Measurements from ENCODE around the gene SDS.
A peak's percentile ranks its signal among the peaks of the same experiment; 100 is the strongest.

The SDS gene

DNA sequence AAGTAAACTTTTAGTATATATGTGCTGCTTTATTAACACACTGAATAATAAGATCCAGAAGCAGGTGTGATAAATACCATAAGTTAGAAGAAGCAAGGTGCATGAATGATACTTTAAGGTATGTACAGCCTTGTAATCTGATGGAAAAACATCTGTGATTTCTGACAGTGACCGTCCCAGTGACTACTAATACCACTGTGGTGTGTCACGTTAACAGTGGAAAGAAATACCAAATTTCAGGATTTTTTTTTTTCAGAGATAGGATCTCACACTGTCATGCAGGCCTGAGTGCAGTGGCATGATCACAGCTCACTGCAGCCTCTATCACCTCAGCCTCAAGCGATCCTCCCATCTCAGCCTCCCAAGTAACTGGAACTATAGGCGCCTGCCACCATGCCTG lies 21.5 kb downstream of the SDS start:
- FAIRE-seq (no peak), DNase-seq (ENCODE audit: insufficient read length, low spot score) (no peak)

DNA sequence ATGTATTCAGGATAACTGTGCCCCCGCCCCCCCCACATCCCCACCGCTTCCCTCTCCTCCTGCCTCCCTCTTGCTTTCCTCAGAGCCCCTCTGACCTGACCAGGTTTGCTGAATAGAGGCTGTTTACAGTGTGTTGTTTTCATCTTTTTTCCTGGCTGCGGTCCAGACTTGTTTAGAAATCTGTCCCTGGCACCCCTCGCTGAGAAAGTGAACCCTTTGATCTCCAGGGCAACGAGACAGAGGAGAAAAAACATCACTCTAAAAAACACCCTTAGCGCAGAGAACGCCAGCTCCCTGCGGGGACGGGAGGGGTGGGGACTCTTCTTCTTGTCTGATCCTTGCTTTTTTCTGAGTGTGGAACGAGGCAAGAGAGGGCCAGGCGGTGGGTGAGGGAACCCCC lies 22.5 kb downstream of the SDS start:
- DNase-seq (ENCODE audit: insufficient read length, low spot score), result no peak
- FAIRE-seq, result no peak

- DNase-seq (ENCODE audit: insufficient read length, low spot score) (no peak), FAIRE-seq (no peak)
Observed at GRCh38 chr12:113378291-113378690, 25.4 kb downstream of the SDS start.

GRCh38 chr12:113374823-113375428 lies 28.8 kb downstream of the SDS start:
- FAIRE-seq (no peak), DNase-seq (ENCODE audit: insufficient read length, low spot score) (no peak)

GRCh38 chr12:113373969-113374368 lies 29.7 kb downstream of the SDS start:
- FAIRE-seq (no peak), DNase-seq (ENCODE audit: insufficient read length, low spot score) (no peak)

DNA sequence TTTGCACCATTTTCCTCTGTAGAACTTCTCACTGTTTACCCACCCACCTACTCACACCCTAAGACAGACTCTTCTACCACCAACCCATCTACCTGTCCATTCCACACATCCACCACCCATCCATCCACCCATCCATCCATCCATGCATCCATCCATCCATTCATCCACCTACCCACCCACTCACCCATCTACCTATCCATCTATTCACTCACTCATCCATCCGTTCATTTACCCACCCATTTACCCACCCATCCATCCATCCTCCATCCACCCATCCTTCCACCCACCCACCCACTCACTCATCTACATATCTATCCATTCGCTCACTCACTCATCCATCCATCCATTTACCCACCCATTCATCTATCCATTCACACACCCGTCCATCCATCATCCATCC lies 30.2 kb downstream of the SDS start:
- no peak for DNase-seq (ENCODE audit: insufficient read length, low spot score)
- peak; percentile 83 for FAIRE-seq

DNA sequence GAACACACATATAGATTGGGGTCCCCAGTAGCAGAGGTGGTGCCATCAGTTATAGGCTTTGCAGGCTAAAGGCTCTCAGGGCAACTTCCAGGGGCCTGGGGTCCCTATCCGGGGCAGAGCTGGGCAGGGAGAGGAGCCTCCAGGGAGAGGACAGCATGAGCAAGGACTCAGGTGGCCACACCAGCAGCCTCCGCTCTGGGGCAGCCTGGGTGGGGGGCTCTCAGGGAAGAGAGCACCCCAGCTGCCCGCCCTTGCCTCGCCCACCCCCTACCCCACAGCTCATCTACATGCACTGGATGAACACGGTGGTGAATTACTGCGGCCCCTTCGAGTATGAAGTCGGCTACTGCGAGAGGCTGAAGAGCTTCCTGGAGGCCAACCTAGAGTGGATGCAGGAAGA lies 31.3 kb downstream of the SDS start:
- FAIRE-seq, result no peak
- DNase-seq (ENCODE audit: insufficient read length, low spot score), result no peak

DNA sequence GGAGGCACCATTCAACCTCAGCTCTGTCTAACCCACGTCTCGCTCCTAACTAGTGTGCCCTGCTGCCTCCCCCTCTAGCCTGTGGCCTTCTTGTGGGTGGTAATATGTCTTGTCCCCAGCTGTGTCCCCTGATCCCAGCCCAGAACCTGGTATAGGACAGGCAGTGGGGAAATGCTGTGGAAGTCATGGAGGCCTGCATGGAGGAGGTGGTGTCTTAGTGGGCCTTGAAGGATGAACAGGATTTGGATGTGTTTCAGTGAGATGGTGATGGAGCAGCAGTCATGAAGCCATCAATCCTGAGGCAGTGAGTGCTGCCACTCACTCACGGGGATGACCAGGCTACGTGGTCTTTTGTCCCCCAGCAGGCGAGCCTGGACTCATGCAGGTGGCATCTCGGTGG lies 31.9 kb downstream of the SDS start:
- DNase-seq (ENCODE audit: insufficient read length, low spot score) (no peak), FAIRE-seq (no peak)

- DNase-seq (ENCODE audit: insufficient read length, low spot score), result no peak
Observed at GRCh38 chr12:113370923-113371682, 32.6 kb downstream of the SDS start.

GRCh38 chr12:113369391-113369985 lies 34.2 kb downstream of the SDS start:
- FAIRE-seq, result no peak
- DNase-seq (ENCODE audit: insufficient read length, low spot score), result no peak

More at GRCh38 chr12:113370923-113371682, 32.6 kb downstream of the SDS start:
- FAIRE-seq, result no peak

- FAIRE-seq, result no peak
- no peak for DNase-seq (ENCODE audit: insufficient read length, low spot score)
Observed at GRCh38 chr12:113368331-113368730, 35.4 kb downstream of the SDS start.

- FAIRE-seq, result no peak
Observed at GRCh38 chr12:113366827-113367226, 36.9 kb downstream of the SDS start.

GRCh38 chr12:113365639-113366395 lies 37.9 kb downstream of the SDS start:
- no peak for FAIRE-seq
- DNase-seq (ENCODE audit: insufficient read length, low spot score), result no peak

More at GRCh38 chr12:113366827-113367226, 36.9 kb downstream of the SDS start:
- DNase-seq (ENCODE audit: insufficient read length, low spot score), result no peak

GRCh38 chr12:113364698-113365097 lies 39.0 kb downstream of the SDS start:
- FAIRE-seq (no peak), DNase-seq (ENCODE audit: insufficient read length, low spot score) (no peak)

DNA sequence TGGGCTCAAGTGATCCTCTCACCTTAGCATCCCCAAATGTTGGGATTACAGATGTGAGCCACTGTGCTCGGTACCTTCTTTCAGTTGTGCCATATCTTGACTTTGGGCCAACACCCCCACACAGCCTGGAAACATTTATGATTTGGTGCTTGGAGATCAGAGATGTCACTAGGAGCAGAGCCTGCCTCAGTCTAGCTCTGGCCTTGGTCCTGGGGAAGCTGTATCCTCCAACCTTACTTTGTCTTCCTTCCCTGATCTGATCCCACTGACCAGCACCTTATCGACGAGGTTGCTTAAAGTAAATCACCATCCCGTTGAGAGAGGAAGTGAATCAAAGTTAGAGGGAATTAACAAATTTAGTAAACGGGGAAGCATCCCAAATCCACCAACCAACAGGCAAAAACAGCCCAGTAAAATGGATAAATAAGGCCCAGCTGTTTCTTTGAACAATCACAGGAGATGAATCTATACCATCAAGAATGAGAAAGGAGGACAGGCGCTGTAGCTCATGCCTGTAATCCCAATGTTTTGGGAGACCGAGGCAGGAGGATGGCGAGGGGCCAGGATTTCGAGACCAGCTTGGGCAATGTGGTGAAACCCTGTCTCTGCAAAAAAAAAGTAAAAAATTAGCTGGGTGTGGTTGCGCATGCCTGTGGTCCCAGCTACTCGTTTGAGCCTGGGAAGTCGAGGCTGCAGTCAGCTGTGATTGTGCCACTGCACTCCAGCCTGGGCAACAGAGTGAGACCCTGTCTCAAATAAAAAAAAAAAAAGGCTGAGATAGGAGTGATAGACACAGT lies 41.9 kb downstream of the SDS start:
- FAIRE-seq, result no peak
- no peak for DNase-seq (ENCODE audit: insufficient read length, low spot score)

DNA sequence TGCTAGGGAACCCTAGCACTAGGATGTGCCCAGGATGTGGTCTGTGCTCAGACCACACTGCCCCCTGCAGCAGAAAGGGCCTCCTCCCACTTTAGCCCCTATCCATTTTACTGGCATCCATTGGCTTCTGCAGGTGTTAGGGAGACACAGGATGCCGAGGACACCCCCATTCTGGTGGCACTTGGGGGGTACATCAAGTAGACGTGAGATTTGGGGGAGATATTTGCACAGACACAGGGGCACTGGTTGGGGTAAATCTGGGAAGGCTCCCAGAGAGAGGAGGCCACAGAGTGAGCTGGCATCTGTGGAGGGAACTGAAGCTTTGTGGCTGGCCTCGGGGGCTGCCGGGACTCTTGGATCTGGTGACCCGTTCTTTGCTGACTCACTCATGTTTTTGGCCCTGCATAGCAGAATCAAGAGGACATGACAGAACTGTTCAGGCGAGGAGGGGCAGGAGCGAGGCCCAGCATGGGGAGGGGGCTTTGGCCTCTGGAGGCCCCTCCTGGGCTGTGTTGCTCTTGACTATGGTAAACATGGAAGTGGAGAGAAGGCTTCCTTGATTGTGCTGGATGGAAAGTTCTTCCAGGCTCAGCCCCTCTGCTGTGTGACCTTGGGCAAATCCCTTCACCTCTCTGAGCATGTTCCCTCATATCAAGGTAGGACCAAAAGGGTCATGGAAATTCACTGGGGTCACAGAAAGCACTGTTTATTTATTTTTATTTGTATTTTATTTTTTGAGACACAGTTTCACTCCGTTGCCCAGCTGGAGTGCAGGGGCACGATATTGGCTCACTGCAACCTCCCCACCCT lies 43.5 kb downstream of the SDS start:
- FAIRE-seq (no peak), DNase-seq (ENCODE audit: insufficient read length, low spot score) (no peak)

GRCh38 chr12:113359133-113359938 lies 44.4 kb downstream of the SDS start:
- no peak for DNase-seq (ENCODE audit: insufficient read length, low spot score)

DNA sequence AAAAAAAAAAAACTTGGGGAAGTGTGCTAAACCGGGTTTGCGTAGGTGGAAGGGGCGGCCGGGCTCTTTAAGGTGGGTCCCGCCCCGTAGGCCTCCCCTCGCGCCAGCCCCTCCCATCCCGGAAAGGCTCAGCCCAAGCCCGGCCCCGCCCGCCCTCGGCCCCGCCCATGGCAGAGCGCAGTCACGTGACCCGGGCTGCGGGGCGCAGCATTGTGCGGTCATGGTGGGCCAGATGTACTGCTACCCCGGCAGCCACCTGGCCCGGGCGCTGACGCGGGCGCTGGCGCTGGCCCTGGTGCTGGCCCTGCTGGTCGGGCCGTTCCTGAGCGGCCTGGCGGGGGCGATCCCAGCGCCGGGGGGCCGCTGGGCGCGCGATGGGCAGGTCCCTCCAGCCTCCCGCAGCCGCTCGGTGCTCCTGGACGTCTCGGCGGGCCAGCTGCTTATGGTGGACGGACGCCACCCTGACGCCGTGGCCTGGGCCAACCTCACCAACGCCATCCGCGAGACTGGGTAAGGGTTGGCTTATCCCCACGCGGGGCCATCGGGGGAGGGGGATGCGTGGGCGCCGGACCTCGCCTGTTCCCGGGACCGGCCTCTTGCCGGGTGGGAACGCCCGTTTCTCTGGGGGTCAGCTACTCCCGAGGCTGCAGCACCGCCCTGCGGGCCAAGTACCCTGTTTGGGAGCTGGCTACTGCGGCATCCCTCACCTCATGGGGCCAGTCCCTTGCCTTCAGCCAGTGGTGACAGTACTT lies 45.1 kb downstream of the SDS start, which contains the start of gene PLBD2:
Gene PLBD2, plus strand, starts transcription at position 207 of the 752 bp plus-strand sequence. Its CDS starts 14 bp downstream, at position 221.
- FAIRE-seq (peak; percentile 9), DNase-seq (ENCODE audit: insufficient read length, low spot score) (peak; percentile 95)

More at GRCh38 chr12:113359133-113359938, 44.4 kb downstream of the SDS start:
- no peak for FAIRE-seq
